CD4-positive, alpha-beta T cell treated with Interleukin-15 for 1 hour (primary cell): ENCODE measurements around the gene SLC16A8.

Experiments
- DNase-seq: peaks from one replicate; pipeline ENCODE4 v3.0.0-alpha.2; 2020

SLC16A8 gene

GRCh38 chr22:38111925-38112355 lies 28.0 kb upstream of the SLC16A8 start:
- DNase-seq, result no peak

GRCh38 chr22:38110863-38111852 lies 27.2 kb upstream of the SLC16A8 start:
- no peak for DNase-seq

- no peak for DNase-seq
Observed at GRCh38 chr22:38110008-38110862, 26.3 kb upstream of the SLC16A8 start, which contains the start of gene BAIAP2L2. Gene BAIAP2L2 (minus strand): TSS chr22:38110684. CDS start chr22:38110525, 159 bp downstream.

GRCh38 chr22:38109371-38110001 lies 25.5 kb upstream of the SLC16A8 start:
- no peak for DNase-seq

- no peak for DNase-seq
Observed at GRCh38 chr22:38108561-38109319, 24.8 kb upstream of the SLC16A8 start.

GRCh38 chr22:38107692-38108515 lies 23.9 kb upstream of the SLC16A8 start:
- DNase-seq, result no peak

- DNase-seq, result no peak
Observed at GRCh38 chr22:38106814-38107578, 23.0 kb upstream of the SLC16A8 start.

- no peak for DNase-seq
Observed at GRCh38 chr22:38104084-38104483, 20.1 kb upstream of the SLC16A8 start.

- no peak for DNase-seq
Observed at GRCh38 chr22:38103641-38104040, 19.7 kb upstream of the SLC16A8 start.

- no peak for DNase-seq
Observed at GRCh38 chr22:38098410-38099249, 14.6 kb upstream of the SLC16A8 start.

GRCh38 chr22:38097557-38098409 lies 13.8 kb upstream of the SLC16A8 start:
- no peak for DNase-seq

GRCh38 chr22:38097058-38097457 lies 13.1 kb upstream of the SLC16A8 start:
- DNase-seq, result no peak

- no peak for DNase-seq
Observed at GRCh38 chr22:38089474-38089851, 5.5 kb upstream of the SLC16A8 start.

GRCh38 chr22:38088629-38089473 lies 4.9 kb upstream of the SLC16A8 start:
- DNase-seq, result no peak

GRCh38 chr22:38087855-38088254 lies 3.9 kb upstream of the SLC16A8 start:
- DNase-seq, result no peak

- no peak for DNase-seq
Observed at GRCh38 chr22:38086942-38087341, 3.0 kb upstream of the SLC16A8 start.

- DNase-seq, result no peak
Observed at GRCh38 chr22:38086001-38086845, 2.2 kb upstream of the SLC16A8 start.
